WTC11 (cell line): Measurements from ENCODE around the gene C1QTNF6.

Experiments used
- SP1 ChIP-seq: sonication (generic); formaldehyde crosslinking; conservative IDR thresholded peaks from 2 replicates; pipeline ENCODE4 v1.8.1; 2022; ENCODE audit warnings: missing genetic modification reagents
- TP53 ChIP-seq: sonication (generic); formaldehyde crosslinking; IDR thresholded peaks from 2 replicates; pipeline ENCODE4 v1.8.1; 2023; ENCODE audit warnings: mild to moderate bottlenecking, missing genetic modification reagents
- ZNF423 ChIP-seq: fragments of 250-450 bp; sonication (Bioruptor Pico); IDR thresholded peaks from 2 replicates; pipeline ENCODE4 v2.1.2; 2022; ENCODE audit warnings: mild to moderate bottlenecking, moderate library complexity
- TF ChIP-seq, protein P1 (sequence below): sonication (generic); formaldehyde crosslinking; IDR thresholded peaks from 2 replicates; pipeline ENCODE4 v1.8.1; 2023; ENCODE audit warnings: mild to moderate bottlenecking, missing genetic modification reagents, moderate library complexity
- TF ChIP-seq, protein P2 (sequence below): fragments of 200-600 bp; IDR thresholded peaks from 2 replicates; pipeline ENCODE4 v1.8.0; 2022; ENCODE audit warnings: antibody characterized with exemption

DNA sequence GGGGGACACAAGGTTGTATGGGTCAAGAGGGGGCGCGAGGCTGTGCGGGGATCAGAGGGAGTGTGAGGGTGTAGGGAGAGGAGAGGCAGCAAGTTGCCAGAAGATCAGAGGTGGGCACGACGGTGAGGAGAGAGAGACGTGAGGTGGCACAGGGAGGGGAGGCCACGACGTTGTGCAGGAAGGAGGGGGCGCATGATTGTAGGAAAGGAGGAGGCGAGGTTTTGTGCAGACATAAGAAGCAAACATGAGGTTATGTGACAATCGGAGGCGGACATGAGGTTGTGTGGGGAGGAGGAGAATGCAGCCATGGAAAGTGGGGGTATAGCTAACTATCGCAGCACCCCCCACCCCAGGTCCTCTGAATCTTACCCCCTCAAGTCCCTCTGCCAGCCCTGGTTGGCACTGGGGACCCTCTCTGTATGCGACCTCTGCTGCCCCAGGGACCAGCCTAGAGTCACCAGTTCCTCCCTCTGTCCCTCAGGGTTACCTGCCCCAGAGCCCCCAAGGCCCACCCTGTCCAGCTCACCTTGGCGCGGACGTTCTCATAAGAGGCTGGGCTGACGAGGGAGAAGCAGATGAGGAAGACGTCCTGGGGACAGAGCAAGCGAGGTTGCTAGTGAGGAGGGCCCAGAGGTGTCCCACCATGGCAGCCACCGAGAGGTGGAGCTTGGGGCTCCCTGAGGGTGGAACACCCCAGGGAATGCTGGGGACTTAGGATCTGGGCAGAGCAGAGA is 43.5 kb upstream of the C1QTNF6 start:
- no peak for TF ChIP-seq SP1 (CRISPR knock-in tag)
- TF ChIP-seq, protein P1, sequence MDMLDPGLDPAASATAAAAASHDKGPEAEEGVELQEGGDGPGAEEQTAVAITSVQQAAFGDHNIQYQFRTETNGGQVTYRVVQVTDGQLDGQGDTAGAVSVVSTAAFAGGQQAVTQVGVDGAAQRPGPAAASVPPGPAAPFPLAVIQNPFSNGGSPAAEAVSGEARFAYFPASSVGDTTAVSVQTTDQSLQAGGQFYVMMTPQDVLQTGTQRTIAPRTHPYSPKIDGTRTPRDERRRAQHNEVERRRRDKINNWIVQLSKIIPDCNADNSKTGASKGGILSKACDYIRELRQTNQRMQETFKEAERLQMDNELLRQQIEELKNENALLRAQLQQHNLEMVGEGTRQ (CRISPR knock-in tag) = no peak
- no peak for TF ChIP-seq ZNF423 (CRISPR knock-in tag)
- TF ChIP-seq, protein P2, sequence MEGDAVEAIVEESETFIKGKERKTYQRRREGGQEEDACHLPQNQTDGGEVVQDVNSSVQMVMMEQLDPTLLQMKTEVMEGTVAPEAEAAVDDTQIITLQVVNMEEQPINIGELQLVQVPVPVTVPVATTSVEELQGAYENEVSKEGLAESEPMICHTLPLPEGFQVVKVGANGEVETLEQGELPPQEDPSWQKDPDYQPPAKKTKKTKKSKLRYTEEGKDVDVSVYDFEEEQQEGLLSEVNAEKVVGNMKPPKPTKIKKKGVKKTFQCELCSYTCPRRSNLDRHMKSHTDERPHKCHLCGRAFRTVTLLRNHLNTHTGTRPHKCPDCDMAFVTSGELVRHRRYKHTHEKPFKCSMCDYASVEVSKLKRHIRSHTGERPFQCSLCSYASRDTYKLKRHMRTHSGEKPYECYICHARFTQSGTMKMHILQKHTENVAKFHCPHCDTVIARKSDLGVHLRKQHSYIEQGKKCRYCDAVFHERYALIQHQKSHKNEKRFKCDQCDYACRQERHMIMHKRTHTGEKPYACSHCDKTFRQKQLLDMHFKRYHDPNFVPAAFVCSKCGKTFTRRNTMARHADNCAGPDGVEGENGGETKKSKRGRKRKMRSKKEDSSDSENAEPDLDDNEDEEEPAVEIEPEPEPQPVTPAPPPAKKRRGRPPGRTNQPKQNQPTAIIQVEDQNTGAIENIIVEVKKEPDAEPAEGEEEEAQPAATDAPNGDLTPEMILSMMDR = no peak
- TF ChIP-seq TP53 = no peak
